IPS DF 4.7 (cell line): ENCODE data around the gene ERICH2.
"Not testable (repeated sequence)": the region's sequence is repeated elsewhere in the genome, so short reads cannot be mapped to it uniquely, and the experiment has no call there.

Experiments
- DNase-seq: peaks from one replicate; pipeline ENCODE4 v3.0.0-alpha.2; 2013; ENCODE audit warnings: low spot score; ENCODE audit errors: extremely low read depth

Gene ERICH2, protein sequence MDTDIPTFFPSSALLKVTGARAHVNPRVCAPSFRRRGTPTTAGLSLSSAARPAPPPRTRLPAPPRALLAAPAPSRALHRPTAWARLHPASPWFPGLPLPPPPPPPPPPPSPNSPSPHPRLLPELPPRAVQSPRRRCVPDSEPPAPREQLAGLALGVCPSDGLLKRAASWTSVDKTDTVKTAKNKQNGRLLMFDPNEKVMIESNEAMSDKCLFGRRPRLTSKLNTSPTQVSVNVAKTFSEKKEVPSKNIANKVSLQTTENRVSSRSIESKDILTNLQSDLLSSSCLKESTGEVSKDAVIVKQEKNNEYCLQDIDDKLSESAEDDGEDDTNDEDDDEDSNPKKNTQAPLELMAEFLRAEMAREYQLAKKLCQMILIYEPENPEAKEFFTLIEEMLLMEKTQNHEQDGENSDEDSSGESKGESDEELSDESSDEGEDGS

DNA sequence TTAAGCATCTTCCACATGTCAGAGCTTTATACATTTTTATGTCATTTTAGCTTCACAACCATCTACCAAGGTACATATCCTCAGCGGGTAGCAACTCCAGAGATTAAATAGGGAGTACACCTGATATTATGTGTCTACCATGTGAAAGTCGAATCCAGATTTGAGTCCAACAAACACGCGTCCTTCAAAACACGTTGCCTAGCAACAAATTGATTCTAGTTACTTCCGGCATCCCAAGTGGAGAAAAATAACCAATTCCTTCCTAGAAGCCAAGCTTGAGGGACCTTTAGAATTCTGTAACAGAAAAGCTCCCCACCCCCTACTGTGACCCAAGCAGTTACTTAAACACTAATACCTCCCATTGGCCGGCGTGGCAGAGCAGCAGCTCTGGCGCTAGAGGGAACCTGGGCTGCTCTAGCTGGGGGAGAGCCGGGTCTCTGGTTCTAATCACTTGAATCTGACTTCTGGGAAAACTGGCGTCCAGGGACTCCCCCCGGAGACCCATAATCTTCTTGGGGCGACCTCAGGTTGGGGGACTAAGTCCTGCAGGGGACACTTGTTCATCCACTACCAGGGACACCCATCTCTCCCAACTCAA, at the start of gene ERICH2:
Gene ERICH2, plus strand, starts transcription at position 371 of the 598 bp plus-strand sequence. CDS start 304 bp downstream, outside the sequence.
- DNase-seq: no peak

DNA sequence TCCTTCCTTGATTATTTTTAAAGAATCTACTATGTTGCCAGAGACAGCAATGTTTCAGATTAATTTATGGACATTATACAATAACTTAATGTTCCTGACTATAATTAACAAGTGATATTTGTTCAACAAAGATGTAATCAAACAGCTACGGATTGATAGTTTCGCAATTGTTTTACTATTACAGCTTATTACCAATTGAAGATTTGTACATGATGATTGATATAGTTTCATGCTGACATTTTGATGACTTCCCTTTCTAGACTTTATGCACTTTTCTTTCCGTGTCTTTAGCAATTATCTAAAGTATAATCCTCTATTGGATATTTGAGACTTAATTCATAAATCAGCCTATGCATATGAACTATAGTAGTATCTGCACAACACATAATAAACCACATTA, 48.5 kb upstream of the ERICH2 start:
- DNase-seq: no peak

DNA sequence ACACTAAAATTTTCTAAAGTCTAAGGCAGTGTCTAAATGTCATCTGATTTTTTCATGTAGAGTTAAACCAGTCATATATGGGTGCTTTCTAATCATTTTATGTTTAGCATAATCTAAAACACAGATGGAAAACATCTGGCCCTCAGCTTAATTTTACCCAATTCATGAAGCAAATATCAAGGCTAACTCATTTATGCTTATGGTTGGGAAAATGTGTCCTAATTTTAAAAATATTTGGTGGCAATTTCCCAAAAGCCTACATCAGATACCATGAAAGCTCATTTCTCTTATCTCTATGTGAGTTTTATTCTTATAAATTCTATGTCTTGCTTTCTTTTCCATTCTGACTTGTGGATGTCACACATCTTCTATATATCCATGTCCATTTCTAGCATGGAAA, 47.9 kb upstream of the ERICH2 start:
- DNase-seq: no peak

DNA sequence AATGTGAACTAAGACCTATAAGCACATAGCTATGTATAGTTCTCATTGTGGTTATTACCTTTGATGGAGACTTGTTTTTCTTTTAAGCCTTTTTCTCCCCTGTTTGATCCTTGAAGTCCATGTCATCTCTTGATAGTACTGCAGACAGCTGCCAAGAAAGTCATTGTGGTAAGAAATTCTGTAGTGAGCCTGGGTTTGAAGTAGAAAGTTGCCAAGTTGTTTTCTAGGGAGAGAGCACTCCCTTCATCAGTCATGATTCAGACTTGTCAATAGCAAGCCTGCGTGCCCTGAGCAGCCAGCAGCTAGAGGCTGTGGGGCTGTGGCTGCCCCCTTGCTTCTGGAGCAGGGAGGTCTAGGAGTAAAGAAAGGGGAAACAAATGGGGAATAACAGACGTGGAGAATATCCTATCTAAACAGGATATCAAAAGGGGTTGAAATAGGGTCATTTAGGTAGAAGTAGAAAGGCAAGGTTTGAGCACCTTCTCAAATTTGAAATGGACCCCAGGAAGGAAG, 46.7 kb upstream of the ERICH2 start:
- DNase-seq: no peak

DNA sequence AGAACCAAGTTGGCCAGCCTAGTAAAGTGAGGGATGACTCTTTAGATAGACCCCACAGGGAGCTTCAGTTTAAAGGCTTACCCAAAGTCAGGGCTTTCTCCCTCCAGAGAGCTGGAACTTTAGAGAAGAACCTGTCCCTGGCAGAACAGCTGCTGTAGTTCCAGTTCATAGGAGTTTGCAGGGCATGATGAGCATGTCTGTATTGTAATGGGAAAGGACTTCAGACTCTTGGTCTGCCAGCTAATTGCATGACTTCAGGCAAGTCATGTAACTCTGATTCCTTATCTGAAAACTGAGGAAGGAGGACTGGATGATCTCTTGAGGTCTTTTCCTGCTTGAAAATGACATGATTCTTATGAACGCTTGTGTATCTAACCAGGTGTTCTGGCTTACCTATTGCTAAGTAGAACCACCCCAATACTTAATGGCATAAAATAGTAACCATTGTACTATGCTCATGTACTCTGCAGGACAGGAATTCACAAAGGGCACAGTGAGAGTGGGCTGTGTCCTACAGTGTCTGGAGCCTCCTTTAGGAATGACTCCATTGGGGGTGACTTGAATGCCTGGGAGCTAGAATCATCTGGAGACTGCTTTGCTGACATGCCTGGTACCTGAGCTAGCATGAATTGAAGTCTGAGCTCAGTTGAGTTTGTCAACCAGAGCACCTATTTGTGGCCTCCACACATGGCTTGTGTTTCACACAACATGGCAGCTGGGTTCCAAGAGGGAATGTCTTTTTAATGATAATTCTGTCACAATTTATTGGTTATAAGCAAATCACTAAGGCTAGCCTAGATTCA, 36.2 kb upstream of the ERICH2 start:
- DNase-seq: no peak

DNA sequence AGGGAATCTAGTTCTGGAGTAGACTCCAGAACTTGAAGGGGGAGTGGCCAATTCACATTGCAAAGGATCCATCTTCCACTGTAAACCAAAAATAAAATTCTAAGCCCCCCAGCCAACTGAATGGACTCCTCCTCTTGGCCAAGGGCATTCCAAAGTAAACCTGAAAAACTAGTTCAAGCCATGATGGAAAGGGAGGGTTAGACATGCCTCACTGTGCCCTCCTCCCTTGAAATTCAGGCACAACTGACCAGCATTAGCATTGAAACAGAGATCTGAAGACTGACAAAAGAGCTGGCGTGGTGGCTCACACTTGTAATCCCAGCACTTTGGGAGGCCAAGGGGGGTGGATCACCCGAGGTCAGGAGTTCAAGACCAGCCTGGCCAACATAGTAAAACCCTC, 35.6 kb upstream of the ERICH2 start:
- not testable (repeated sequence) for DNase-seq

DNA sequence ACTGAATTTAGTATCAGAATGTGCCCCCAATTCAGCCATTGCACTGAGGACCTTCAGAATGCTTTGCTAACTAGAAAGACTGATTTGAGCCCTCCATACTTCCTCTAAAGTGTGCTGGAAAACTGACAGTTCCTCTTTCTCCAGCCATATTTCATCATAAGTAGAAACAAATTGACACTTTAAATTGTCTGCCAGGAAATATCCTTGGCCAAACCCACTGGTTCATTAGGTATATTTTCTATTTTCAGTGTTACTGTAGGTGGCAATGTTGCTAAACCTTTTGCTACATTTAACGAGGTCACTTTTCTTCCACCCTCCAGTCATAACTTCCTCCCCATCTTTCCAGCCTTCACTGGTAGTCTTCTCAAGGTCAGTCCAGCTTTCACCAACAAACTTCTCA, 33.5 kb upstream of the ERICH2 start:
- no peak for DNase-seq

DNA sequence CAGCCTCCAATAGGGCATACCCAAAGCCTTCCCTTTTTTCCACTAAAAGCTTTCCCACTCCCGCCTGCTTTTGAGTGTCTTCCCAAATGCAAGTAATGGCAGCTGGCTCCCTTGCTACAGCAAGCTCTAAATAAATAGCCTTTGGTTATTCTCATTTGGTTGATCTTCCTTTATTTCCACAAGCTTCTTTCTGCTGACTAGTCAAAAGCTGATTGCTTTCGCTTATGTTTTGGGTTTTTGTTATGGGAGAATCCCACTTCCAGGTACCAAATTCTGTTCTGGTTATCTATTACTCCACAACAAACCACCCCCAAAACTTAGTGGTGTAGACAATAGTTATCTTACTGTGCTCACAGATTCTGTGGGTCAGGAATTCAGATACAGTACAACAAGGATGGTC, 32.8 kb upstream of the ERICH2 start:
- no peak for DNase-seq

DNA sequence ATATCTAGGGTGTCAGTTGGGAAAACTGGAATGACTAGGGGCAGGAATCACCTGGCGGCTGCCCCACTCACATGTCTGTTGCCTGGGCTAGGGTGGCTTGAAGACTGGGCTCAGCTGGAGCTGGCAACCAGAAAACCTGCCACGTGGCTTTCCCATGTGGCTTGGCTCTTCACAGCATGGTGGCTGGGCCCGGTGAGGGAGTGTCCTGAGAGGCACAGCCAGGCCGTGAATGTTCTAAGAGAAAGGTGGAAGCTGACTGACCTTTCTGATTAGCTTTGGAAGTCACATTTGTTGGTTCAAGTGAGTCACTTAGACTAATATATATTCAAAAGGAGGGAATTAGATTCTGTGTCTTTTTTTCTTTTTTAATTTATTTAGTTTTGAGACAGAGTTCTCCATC, 32.4 kb upstream of the ERICH2 start:
- no peak for DNase-seq

DNA sequence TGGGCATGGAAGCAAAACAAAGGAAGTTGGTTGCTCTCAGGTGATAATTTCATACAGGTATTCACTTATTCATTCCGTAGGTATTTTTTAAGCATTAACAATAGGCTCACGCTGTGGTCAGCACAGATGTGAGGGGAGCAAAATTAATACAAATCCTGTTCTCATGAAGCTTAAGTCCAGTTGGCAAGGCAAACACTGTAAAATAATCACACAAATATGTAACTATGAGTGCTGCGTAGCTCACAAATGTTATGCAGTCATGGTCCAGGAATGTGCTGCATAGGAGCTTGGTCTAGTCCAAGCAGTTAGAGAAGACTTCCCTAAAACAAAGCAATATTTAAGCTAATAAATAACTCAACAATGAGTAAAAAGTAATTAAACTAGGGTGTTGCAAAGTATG, 31.1 kb upstream of the ERICH2 start:
- DNase-seq: no peak

DNA sequence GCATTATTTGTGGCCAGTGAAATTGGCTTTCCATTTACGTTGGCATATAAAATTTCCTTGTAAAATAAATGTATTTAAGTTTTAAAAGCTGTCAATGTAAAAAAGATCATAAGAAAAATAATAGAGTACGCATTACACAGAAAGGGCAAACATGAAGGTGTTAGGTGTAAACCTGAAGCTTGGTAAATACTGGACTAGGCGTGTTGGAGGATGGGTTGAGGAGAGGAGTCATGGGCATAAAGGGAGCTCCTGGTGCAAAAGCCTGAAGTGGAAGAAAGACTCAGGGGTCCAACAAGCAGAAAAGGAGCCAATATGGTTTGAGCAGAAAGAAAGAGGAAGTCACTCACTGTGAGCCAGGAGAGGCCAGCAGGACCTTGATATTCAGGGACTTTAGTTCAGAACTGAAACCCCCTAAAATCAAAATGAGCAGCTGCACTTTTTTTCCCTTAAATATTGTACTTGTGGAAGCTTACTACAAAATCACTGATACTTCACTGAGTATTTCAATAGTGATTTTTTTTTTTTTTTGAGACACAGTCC, 30.6 kb upstream of the ERICH2 start:
- no peak for DNase-seq

DNA sequence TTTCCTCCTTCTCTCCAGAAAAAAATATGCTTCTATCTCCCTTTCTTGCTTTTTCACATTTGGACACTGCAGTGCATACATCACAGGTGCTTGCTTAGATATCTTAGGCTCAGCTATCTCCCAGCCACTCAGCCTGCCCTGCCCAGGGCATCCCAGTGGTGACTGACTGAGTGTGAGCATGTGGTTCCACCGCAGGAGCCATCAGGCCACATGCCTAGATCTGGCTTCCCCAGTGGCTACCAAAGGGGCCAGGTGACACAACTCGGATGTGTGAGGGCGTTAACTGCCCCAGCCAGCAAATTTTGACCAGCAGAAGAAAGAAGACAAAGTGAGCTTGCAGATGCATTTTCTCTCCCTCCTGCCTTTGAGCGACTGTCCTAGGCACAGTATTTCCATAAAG, 29.5 kb upstream of the ERICH2 start:
- DNase-seq: no peak

DNA sequence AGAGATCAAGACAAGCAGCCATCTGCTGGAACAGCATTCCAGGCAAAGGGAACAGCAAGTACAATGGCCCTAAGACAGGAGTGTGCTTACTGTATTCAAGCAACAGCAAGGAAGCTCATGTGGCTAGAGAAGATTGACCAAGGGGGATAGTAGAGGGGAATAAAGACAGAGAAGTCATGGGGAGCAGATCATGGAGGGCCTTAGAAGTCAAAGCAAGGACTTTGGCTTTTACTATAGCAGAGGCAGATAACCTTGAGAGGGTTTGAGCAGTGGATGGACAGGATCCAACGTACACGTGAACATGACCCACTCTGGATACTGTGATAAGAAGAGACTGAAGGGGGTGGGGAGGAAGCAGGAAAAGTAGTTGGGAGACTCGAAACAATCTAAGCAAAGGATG, 28.2 kb upstream of the ERICH2 start:
- DNase-seq: no peak

DNA sequence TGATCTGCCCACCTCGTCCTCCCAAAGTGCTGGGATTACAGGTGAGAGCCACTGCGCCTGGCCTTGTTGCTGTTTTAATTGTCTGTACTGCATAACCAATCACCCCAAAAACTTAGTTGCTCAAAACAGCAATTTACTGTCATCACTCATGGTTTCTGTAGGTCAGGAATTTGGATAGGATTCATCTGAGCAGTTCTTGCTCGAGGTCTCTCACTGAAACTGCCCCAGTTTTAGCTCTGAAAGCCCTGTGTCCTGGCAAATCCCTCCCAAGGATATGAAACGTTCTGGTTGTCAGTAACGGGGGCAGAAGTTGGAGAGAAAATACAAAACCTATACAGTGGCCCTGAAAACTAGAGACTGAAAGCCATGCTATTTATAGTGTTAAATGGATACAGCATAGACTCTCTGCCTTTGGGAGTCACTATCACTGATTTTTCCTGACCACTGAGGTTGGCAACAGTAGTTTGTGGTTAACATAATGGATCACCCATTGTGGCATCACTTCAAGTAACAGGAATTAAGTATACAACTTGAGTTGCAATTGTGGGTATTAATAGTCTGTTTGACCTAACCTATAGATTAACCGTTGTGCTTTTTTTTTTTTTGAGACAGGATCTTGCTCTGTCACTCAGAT, 27.2 kb upstream of the ERICH2 start:
- no peak for DNase-seq

DNA sequence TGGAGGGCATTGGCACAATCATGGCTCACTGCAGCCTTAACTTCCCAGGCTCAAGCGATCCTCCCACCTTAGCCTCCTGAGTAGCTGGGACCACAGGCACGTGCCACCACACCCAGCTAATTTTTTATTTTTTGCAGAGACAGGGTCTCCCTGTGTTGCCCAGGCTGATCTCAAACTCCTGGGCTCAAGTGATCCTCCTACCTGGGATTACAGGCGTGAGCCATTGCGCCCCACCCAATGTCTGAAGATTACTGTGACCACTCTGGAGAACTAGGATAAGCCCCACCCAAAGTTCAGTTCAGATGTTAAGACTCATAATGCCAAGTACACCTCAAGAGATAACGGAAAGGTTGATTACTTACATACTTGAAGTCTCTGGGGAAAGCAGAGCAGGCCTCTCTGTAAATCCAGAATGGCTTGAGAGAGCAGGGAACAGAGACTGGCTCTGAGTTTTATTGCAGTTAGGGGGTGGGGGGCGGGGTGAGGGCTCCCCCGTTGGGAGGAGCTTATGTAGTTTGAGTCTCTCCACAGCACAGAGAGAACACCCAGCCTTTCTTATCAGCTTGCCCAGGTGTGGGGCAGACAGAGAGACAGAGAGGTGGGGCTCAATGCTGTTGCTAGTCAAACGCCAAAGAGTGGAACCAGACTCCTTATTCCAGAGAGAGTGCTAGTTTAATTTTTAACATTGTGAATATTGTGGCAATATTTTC, 26.5 kb upstream of the ERICH2 start:
- DNase-seq: no peak

DNA sequence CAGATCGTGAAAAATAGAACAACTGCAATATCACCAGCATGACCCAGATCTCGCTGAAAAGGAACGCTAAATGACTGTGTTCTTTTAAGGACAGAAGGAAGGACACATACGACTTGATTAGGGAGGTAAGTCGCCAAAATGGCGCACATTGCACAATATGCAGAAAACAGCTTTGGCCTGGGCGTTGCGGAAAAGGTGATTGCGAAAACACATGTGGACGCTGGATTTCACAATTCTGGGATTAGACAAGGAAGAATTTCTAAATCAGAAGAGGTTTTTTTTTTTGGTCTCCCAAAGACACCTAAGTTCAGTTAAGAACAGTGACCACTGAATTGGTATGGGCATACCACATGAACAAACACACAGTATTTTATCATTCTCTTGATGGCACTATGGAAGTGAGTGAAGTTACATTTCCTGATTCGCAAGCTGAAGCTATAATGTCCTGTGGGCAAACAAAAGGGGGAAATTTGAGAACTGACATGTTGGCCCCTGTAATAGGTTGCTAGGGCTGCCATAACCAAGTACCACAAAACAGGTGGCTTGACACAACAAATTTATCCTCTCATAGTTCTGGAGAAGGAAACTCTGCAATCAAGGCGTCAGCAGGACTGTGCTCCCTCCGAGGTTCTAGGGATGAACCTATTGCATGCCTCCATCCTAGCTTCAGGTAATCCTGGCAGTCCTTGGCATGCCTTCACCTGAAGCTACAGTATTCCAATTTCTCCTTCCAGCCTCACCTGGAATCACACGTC, 25.8 kb upstream of the ERICH2 start:
- DNase-seq: no peak

DNA sequence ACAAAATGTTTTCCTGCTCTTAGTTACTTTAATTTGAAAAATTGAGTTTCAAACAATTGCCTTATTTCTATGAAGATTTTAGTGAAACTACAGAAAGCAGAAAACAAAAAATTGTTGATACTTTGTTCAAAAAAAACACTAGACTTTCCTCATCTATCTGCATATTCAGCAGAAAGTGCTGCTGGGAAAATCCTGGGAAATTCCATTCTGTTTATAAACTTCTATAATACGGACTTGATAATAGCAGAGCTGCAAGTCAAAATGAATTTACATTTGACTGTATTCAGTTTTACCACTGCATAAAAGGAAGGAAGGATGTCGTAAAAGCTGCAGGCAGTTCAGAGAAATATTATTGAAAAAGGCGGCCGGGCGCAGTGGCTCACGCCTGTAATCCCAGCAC, 24.9 kb upstream of the ERICH2 start:
- DNase-seq: no peak

DNA sequence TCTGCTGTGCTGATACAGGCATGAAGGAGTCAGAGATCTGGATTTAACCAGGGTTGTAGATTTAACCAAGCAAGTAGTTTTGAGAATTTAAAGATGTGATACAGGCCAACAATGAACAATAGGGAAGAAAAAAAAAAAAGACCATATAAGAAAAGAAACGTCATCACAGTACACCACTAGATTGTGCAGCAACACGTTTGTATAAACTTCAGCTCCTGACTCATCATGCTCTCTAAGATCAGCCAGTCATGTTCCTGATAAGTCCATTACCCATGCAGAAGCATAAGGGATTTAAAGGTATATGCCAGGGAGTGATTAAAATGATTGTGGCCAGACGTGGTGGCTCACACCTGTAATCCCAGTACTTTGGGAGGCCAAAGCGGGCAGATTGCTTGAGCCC, 22.3 kb upstream of the ERICH2 start:
- DNase-seq: no peak

DNA sequence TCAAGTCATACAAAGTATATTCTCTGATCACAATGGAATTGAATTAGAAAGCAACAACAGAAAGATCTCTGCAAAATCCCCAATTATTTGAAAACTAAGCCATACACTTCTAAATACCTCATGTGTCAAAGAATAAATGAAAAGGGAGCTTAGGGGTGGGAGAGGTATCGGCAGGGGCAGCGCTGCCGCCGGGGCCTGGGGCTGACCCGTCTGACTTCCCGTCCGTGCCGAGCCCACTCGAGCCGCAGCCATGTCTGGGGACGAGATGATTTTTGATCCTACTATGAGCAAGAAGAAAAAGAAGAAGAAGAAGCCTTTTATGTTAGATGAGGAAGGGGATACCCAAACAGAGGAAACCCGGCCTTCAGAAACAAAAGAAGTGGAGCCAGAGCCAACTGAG, 18.6 kb upstream of the ERICH2 start:
- not testable (repeated sequence) for DNase-seq

DNA sequence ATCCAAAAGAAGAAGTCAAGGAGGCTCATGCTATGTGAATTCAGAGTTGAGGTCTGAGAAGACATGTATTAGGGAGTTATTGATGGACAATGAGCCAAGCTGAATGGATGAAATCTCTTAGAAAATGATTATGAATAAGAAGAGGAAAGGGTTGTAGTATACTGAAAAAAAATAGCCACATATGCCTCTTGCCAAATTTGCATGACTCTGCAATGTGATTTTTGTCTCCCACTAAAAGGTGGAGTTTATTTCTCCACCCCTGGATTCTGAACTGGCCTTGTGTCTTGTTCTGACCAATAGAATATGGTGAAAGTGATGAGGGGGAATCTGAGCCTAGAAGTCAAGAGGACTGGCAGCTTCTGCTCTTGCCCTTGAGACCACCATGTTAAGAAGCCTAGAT, 8.6 kb upstream of the ERICH2 start:
- DNase-seq: no peak
